ENCODE measurements around the gene DCTN5.

DNA sequence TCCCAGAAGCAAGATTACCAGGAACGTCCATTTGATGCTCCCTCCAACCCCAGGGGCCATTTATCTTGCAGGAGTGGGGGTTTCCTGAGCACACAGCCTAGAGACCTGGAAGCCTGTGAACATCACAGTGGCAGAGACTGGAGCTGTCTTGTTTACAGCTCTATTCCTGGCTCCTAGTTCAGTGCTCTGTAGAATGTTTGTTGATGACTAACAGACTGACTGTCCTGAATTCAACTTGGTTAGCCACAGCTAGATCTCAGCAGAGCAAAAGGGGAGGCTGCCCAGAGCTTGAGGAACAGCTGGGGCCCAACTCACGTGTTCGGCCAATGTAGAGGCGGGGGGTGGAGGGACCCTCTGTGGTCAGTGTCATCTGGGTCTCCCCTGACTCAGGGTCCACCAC, 65.2 kb downstream of the DCTN5 start:
- TF ChIP-seq EZH2 (IDR thresholded peaks at IDR 0.05) (no peak), POLR2AphosphoS5 (IDR thresholded peaks at IDR 0.05; ENCODE audit: borderline replicate concordance, low read depth, low read length) (no peak), FOXP2 (optimal IDR thresholded peaks at IDR 0.05; ENCODE audit: control extremely low read depth, extremely low read length, insufficient read depth) (no peak)

Measured in SK-N-MC (cell line).